Gastrocnemius medialis (tissue), 4 donors: ENCODE results near the gene PEX26.

Experiments
- POLR2A ChIP-seq, 2 donors: fragments of 450-650 bp; IDR thresholded peaks; one replicate each; pipeline ENCODE4 v1.6.1; 2017; ENCODE audit warnings: antibody characterized with exemption in 2 of 2, mild to moderate bottlenecking in 2 of 2, moderate library complexity in 2 of 2
- TF ChIP-seq, protein P1 (sequence below), 5 experiments: fragments of 450-650 bp in 3 of 5; fragments of 200-600 bp in 2 of 5; sonication (generic) in 2 of 5; IDR thresholded peaks in 4 of 5; conservative IDR thresholded peaks in 1 of 5; 1 replicate in 4 of 5; 2 replicates in 1 of 5; pipeline ENCODE4 v1.5.1; 2016 to 2019; ENCODE audit warnings: antibody characterized with exemption in 5 of 5, mild to moderate bottlenecking in 3 of 5, moderate library complexity in 3 of 5

DNA sequence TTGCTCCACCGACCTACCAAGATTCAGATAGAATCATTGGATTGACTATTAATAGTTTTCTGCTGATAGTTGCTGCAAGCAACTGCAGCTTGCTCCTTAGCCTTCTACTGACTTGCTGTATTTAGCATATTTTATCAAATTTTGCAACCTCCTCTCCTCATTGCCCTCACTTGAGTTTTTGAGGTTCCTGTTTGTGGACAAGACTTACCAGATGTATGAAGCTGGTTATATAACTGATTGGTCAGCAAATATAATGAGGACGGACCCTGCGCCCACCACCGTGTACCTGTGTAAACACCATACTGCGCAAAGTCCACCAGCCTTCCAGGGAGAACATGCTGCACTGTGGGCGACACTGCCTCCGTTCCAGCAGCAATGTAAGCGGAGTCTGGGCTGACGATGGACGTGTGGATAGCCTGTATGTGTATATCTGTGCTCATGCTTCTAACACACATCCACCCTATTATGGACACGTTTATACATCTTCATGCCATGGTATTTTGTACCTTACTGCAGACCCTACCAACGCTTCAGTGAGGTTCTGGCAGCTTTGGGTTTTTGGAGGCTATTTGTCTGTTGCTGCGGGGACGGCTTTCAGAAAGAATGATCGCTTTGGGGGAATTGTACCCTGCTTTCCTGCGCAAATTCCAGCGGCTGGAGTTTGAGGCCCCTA lies 70.6 kb downstream of the PEX26 start:
- TF ChIP-seq, protein P1, sequence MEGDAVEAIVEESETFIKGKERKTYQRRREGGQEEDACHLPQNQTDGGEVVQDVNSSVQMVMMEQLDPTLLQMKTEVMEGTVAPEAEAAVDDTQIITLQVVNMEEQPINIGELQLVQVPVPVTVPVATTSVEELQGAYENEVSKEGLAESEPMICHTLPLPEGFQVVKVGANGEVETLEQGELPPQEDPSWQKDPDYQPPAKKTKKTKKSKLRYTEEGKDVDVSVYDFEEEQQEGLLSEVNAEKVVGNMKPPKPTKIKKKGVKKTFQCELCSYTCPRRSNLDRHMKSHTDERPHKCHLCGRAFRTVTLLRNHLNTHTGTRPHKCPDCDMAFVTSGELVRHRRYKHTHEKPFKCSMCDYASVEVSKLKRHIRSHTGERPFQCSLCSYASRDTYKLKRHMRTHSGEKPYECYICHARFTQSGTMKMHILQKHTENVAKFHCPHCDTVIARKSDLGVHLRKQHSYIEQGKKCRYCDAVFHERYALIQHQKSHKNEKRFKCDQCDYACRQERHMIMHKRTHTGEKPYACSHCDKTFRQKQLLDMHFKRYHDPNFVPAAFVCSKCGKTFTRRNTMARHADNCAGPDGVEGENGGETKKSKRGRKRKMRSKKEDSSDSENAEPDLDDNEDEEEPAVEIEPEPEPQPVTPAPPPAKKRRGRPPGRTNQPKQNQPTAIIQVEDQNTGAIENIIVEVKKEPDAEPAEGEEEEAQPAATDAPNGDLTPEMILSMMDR (IDR thresholded peaks at IDR 0.05 in 4 of 5, conservative IDR thresholded peaks at IDR 0.05 in 1 of 5) = no peak
- TF ChIP-seq POLR2A (IDR thresholded peaks at IDR 0.05) = no peak
